ENCODE measurements around the gene P2RY13.

The P2RY13 gene

DNA sequence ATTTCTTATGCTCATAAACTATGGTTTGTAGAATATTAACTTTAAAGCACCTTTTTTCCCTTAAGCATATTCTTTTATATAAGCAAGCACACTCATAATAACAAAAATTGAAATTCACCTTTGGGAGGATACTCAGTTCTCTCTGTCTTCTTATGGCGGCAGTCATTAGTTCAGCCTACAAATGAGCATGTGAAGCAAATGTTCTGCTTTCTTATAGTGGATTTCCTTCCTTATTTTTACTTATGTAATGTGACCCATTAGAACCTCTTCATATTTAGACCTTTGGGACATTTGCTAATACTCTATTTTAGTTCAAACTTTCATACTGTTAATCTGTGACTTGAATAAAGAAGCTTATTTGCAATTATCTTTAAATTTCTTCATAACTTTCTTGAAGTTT is at the start of gene P2RY13:
P2RY13 (minus strand) TSS at position 187 of the 400 bp plus-strand sequence; CDS start at position 166, 21 bp downstream.
- no peak for DNase-seq

DNA sequence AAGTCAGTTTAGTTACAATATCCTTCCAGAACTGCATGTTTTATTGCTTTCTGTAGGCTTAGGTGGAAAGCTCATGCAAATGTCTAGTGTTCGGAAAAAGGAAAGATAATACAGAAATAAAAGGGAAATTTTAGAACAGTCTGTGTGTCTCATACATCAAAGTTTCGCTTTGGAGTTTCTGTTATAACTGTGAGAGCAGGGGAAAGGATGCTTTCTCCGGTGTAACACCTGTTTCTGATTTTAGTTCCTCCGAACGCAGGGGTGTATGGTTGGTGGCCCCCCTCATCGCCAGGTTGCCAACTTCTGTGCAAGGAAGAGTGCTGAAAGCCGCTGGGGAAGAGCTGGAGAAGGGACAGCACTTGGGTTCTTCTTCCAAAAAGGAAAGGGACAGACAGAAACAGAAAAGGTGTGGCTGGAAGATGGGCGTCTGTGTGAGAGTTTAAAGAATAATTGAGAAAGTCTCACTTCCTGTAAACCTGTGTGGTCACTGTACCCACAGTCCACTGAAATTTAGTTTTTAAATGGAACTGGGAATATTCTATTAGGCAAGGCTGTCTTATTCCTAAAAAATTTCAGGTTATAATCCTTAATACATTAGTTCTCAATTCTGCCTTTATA is 48.5 kb upstream of the P2RY13 start:
- no peak for DNase-seq

- no peak for DNase-seq
Observed at GRCh38 chr3:151372063-151372820, 42.9 kb upstream of the P2RY13 start.

DNA sequence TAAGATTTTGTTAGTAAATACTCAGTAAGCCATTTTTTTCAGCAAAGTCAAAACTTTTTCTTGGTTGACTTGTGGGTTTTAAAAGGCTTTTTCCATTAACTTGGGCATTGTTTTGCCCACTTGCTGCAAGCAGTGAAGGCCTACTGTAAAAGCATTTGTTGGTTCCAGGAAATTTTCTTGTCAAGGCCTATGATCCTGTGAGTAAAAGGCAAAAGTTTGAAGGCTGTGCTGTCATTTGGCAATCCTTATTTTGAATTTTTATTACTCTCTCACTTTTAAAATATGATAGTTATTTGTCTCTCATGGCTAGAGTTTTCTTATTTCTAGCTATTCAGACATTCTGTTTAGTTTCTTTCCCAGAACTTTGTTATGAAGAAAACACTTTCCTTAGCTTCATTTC is 42.2 kb upstream of the P2RY13 start:
- no peak for DNase-seq

GRCh38 chr3:151367448-151367847 is 38.1 kb upstream of the P2RY13 start:
- no peak for DNase-seq

DNA sequence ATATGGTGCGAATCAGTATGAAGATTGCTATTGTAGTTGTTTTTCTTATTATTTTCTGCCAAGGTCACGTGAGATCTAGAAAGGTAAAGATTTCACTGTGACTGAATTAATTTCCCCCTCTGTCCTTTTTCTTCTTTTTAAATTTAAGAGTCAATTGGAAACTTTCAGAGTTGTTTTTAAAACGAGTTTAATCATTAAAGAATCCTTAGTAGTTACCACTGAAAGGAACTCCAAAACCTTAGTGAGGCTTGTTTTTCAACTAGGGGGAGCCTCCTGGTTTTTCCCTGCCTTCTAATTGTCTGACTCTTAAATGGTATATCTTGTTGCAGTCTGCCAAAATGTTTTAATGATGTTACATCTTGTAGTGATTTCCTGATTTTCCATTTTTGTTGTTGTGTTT is 37.6 kb upstream of the P2RY13 start:
- no peak for DNase-seq

DNA sequence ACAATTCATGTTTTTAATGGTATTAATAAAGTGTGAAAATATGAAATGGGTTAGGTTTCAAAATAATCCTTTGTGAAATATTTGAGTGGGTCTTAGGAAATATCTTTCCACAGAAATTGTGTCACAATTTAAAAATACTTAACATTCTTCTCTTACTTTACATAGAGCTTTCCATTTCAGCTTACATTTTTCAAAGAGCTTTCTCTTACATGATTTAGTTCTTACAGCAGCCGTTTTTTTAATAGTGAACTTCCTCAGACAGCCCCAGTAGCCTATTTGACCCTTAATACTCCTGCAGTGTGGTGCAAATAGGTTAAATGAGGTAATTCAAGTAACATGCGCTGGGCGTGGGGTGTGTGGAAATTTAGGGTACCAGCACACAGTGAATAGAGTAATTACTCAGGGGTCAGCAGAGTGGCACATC is 33.4 kb upstream of the P2RY13 start:
- DNase-seq = no peak

DNA sequence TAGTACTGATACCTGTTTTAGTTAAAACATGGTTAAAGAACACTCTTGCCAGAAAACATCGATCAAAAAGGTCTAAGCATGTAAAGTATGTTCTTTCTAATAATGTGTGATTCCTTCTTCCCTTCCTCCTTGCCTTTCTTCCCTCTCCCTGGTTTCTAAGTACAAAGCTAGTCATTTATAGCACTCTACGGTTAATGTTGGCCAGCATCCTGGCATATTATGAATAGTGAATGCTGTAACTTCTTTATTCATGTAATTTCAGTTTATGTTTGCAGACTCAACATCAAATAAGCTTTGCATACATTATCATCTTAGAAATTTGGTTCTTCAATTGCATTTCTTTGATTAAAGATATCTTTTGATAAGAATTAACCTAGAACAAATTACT is 28.1 kb upstream of the P2RY13 start:
- no peak for DNase-seq

GRCh38 chr3:151356794-151357462 is 27.6 kb upstream of the P2RY13 start:
- DNase-seq = no peak

DNA sequence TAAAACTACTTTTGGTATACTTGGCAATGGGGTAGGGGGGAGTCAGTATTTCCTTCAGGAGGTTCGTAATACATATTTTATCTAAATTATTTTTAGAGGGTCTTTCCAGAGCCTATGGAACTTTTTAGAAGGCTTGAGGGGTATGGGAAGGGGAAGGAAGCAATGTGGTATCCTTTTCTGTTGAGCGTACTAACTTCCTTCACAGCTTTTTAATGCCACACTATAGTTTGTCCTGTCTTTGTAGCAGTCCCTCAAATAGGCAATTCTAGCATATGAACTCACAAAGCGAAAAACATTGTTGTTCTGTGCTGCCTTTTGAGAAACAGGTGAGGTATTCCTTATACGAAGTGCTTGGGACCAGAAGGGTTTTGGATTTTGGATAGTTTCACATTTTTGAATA is 22.3 kb upstream of the P2RY13 start:
- DNase-seq = no peak

DNA sequence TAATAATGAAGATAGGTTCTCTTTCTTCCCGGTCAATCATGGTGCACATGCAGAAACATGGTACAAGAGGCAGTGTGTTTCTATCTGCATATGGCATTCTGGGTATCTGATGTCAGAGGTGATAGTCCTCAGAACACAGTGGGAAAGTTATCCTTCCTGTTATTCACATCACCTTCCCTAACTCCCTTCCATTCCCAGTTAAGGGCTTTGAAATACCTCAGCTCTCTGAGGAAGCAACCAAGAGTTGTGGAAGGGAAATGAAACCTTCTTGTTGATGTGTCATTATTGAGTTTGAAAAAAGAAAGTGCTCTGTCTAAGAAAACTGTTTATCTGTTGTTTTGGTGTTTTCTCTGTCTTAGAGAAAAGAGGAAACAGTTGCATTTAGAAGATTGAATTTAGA is 21.9 kb upstream of the P2RY13 start:
- no peak for DNase-seq

DNA sequence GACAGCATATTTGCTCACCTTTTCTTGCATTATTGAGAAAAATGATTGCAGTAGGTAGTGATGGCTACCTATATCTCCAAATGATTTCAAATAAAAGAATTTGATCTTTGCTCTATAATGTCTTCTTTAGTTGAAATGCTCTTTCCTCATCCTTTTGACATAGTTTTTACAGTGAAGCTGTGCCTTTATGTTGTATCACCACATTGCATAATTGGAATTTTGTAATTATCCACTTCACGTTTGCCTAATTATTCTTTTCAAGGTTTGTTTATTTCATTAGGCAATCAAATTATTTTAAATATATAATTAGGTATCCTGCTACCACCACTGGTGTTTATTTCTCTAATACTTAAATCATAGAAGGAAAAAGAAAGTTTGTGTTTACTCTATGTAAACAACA is 21.3 kb upstream of the P2RY13 start:
- DNase-seq = no peak

GRCh38 chr3:151347432-151347831 is 18.1 kb upstream of the P2RY13 start:
- DNase-seq = no peak

- DNase-seq = no peak
Observed at GRCh38 chr3:151346292-151346691, 16.9 kb upstream of the P2RY13 start.

DNA sequence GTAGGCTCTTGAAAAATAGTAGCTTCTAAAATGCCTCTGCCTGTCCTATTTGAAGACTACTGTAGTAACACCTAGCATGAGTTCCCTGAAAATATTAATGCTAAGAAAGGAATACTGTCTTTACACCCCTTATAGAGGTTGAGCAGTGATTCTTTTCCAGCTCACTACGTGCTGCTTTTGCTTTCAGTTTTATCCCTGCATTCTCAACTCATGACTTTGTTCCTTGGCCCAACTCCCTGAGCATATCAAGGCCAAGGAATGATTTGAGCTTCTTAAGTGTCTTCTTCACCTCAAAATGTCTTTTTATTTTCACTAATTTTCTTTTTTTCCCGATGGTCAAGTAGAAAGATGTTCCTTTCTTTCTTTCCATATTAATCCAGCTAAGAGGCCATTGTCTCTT is 16.5 kb upstream of the P2RY13 start:
- no peak for DNase-seq

- DNase-seq = no peak
Observed at GRCh38 chr3:151331696-151332095, 2.3 kb upstream of the P2RY13 start.

DNA sequence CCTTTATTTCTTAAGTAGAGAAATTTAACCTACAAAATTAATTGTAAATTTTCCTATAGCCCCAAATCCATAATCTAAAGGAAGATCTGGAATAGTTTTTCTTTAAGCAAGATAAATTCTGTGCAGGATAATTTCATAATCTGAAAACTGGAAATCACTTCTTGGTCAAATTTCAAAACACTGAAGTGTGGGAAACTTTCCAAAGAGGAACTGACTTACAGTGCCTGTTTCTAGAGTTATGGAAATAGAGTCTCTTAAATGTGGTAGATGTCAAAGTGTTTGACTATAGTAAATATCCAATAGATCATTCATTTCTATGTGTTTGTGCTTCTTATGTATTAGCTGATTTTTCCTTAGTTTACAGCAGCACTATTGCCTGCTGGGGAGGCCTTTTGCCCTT is 1.6 kb upstream of the P2RY13 start:
- no peak for DNase-seq

- DNase-seq = no peak
Observed at GRCh38 chr3:151330379-151330778, 1.0 kb upstream of the P2RY13 start.

DNA sequence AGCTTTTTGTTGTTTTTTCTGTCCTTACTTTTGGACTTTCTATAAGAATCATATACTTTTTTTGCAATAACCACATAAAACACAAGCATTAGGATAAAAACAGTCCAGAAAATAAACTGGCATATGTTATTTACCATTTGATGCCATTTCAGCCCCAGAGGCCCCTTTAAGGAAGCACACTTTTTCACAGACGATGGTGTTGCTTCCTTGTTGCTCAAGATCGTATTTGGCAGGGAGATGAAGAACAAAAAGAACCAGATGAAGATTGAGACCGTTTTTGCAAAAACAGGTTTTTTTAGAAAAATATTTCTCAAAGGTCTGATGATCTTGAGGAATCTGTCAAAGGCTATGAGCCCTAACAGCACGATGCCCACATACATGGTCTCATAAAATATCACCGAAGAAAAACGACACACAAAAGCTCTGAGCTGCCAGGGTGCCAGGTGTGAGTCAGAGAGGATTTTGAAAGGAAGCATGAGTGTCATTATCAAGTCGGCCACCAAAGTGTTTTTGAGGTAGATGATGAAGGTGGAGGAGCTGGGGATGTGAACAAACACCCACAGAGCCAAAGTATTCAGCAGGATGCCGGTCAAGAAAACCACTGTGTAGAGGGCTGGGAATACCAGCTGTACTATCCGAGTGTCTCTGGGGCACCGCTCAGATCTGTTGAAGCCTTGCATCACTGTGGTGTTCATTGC is 902 bp downstream of the P2RY13 start:
- DNase-seq = no peak

- no peak for DNase-seq
Observed at GRCh38 chr3:151327571-151328198, 1.7 kb downstream of the P2RY13 start.

- DNase-seq = no peak
Observed at GRCh38 chr3:151322511-151322910, 6.8 kb downstream of the P2RY13 start.

DNA sequence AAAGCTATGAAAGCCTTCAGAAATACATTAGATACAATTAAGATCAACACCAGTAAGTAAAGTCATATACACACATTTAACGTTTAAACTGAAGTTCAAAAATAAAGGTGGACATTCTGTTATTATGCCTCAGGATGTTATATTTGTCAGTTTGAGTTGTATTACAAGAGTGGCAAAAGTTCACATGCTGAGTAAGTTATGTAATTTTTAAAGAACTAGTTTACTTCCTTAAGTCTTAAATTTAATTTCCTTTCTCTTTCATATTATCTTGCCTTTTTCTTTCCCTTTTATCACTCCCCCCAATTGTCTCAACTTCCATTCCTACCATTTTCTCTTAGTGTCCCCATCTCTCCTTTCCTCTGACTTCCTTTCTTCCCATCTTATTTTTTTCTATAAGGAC is 7.8 kb downstream of the P2RY13 start:
- DNase-seq = no peak

DNA sequence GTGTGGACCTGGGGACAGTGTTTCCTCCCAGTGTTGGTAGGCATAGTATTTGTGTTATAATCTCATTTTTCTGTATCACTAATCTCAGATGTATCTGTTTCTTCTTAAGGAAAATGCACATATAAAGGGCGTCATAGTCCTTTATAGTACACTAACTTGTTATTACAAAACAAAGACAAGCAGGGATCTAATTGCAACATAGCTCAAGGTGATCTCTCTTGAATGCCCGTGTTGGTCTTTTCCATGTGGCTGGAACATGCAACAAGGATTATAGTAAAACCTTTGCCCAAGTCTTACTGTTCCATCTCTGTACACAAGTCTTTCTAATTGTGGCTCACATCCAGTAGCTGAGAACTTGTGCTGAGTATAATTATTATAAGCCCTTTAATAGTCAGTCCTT is 9.2 kb downstream of the P2RY13 start:
- DNase-seq = no peak
